K562 (cell line): Measurements from ENCODE around the gene MYO16.

Source experiments
- E2F1 ChIP-seq: sonication (generic); formaldehyde crosslinking; IDR thresholded peaks from 2 replicates; pipeline ENCODE4 v1.8.1; 2023; ENCODE audit warnings: mild to moderate bottlenecking, missing genetic modification reagents, moderate library complexity
- FOXM1 ChIP-seq, 2 experiments: fragments of 450-650 bp in 1 of 2; sonication (generic) in 1 of 2; formaldehyde crosslinking in 1 of 2; IDR thresholded peaks; 2 replicates each; pipeline versions ENCODE4 v1.6.1 to v1.9.0; 2017 to 2022; ENCODE audit warnings: low read depth in 2 of 2, mild to moderate bottlenecking in 2 of 2, missing genetic modification reagents in 1 of 2, moderate library complexity in 1 of 2

- TF ChIP-seq E2F1 (CRISPR knock-in tag) (no peak), FOXM1 (IDR thresholded peaks at IDR 0.05; ENCODE audit: low read depth) (no peak), FOXM1 (CRISPR knock-in tag; IDR thresholded peaks at IDR 0.05; ENCODE audit: low read depth) (no peak)
Measured at GRCh38 chr13:109251956-109252355, 622.5 kb downstream of the MYO16 start.
